ENCODE results near the gene TECPR1. TPM values are rescaled to one million over a fixed set of nuclear protein-coding genes. Genes with fewer than 3 reads are reported as not detected.

The TECPR1 gene
- total RNA-seq, 2 donors from 2014 or later: 31.4 to 62.7 TPM

DNA sequence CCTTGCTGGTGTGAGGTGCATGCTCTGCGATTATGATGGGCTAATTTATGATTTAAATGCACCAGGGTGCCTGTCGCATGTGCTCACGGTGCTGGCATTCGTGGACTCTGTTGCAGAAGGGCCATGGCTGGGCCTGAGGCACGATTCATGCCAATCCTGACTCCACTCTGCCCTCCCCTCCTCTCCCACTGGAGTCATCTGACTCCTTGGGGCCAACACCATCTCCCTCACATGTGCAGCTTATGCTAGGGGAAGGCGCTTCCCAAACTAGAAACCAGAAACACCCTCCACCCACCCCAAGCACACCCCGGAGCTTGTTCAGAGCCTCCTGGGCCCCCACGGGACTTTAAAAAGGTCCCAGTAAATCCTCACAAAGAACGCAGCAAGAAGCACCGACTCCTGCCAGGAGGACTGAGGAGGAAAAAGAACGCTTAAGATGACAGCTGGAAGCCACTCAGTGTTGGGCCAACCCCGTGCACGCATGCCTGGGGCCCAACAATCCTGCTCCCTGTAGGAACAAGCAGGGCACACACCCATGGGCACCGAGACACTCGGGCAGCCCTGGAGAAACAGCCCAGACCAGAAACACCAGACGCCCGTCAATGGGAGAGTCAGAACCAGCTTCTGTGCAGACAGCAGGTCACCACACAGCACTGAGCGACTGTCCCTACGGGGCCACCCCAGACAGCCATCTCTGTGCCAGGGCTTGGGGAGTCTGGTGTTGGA, 43.6 kb upstream of the TECPR1 start:
- DNase-seq (ENCODE audit: low spot score): peak; percentile 82
- Histone ChIP-seq H3K27me3 (replicated peaks; ENCODE audit: insufficient read depth) (no peaks in the 10 kb centered on the region), H3K4me1 (replicated peaks) (peaks cover 19% of the 10 kb centered on the region), H3K36me3 (peaks cover 11 to 13% of the 10 kb centered on the region in 2 donors), H3K4me3 (no peak overlapping the region), H3K9me3 (no peaks in the 10 kb centered on the region), H3K27ac (peak overlapping the region; percentile 69 to 78)
- intact Hi-C loops (cut with DNase I): no loop called here
- whole genome bisulfite sequencing: 54% methylated on average over 19 of the region's 19 CpGs
- TF ChIP-seq POLR2AphosphoS5 (IDR thresholded peaks at IDR 0.05) (peak; percentile 69), POLR2A (IDR thresholded peaks at IDR 0.05) (no peak), CTCF (IDR thresholded peaks at IDR 0.05) (peak in 2 of 4 experiments; percentile 18 to 44)

GRCh38 chr7:98294798-98295382, 42.9 kb upstream of the TECPR1 start:
- no peaks in the 10 kb centered on the region for H3K9me3 ChIP-seq
- H3K36me3 ChIP-seq: peaks cover 11 to 13% of the 10 kb centered on the region in 2 donors
- intact Hi-C loops (cut with DNase I): no loop called here
- H3K4me1 ChIP-seq (replicated peaks): peaks cover 19% of the 10 kb centered on the region
- H3K27ac ChIP-seq: peak overlapping the region; percentile 69 to 78
- DNase-seq (ENCODE audit: low spot score): peak; percentile 68
- H3K4me3 ChIP-seq: no peak overlapping the region
- H3K27me3 ChIP-seq (replicated peaks; ENCODE audit: insufficient read depth): no peaks in the 10 kb centered on the region
- TF ChIP-seq POLR2A (IDR thresholded peaks at IDR 0.05) (no peak), POLR2AphosphoS5 (IDR thresholded peaks at IDR 0.05) (peak; percentile 35), CTCF (IDR thresholded peaks at IDR 0.05) (peak; percentile 30 to 81 (median 74))
- 28% methylated on average over 14 of the region's 14 CpGs for WGBS

- no peaks in the 10 kb centered on the region for H3K9me3 ChIP-seq
- intact Hi-C loops (cut with DNase I): no loop called here
- peaks cover 19% of the 10 kb centered on the region for H3K4me1 ChIP-seq (replicated peaks)
- H3K36me3 ChIP-seq: peaks cover 11 to 13% of the 10 kb centered on the region in 2 donors
- 81% methylated on average over 15 of the region's 15 CpGs for WGBS
- no peak overlapping the region for H3K4me3 ChIP-seq
- TF ChIP-seq POLR2A (IDR thresholded peaks at IDR 0.05): no peak
- no peak for TF ChIP-seq CTCF (IDR thresholded peaks at IDR 0.05)
- TF ChIP-seq POLR2AphosphoS5 (IDR thresholded peaks at IDR 0.05): no peak
- peak overlapping the region in 1 of 2 donors; percentile 78 for H3K27ac ChIP-seq
- H3K27me3 ChIP-seq (replicated peaks; ENCODE audit: insufficient read depth): no peaks in the 10 kb centered on the region
- DNase-seq (ENCODE audit: low spot score): no peak
Observed at GRCh38 chr7:98294326-98294725, 42.3 kb upstream of the TECPR1 start.

- peaks cover 11 to 13% of the 10 kb centered on the region in 2 donors for H3K36me3 ChIP-seq
- no peaks in the 10 kb centered on the region for H3K27me3 ChIP-seq (replicated peaks; ENCODE audit: insufficient read depth)
- intact Hi-C loops (cut with DNase I): no loop called here
- no peak for DNase-seq (ENCODE audit: low spot score)
- peaks cover 19% of the 10 kb centered on the region for H3K4me1 ChIP-seq (replicated peaks)
- no peak overlapping the region for H3K27ac ChIP-seq
- H3K4me3 ChIP-seq: no peak overlapping the region
- 81% methylated on average over 13 of the region's 13 CpGs for WGBS
- TF ChIP-seq POLR2AphosphoS5 (IDR thresholded peaks at IDR 0.05) (no peak), POLR2A (IDR thresholded peaks at IDR 0.05) (no peak), CTCF (IDR thresholded peaks at IDR 0.05) (no peak)
- H3K9me3 ChIP-seq: no peaks in the 10 kb centered on the region
Observed at GRCh38 chr7:98293746-98294145, 41.7 kb upstream of the TECPR1 start.
